Endodermal cell (in vitro differentiated cells): ENCODE results near the gene MIEF1. TPM values are rescaled to one million over a fixed set of nuclear protein-coding genes. Genes with fewer than 3 reads are reported as not detected.
A peak's percentile ranks its signal among the peaks of the same experiment; 100 is the strongest.

Experiments
- DNase-seq: peaks from one replicate; pipeline ENCODE4 v3.0.0-alpha.2; 2017
- H3K27ac ChIP-seq: 2 replicates; pipeline ENCODE4 v1.5.1; 2013; ENCODE audit warnings: mild to moderate bottlenecking, low read depth, low read length, moderate library complexity
- H3K27me3 ChIP-seq: 2 replicates; pipeline ENCODE4 v1.6.1; 2013; ENCODE audit warnings: mild to moderate bottlenecking, low read length, moderate library complexity; ENCODE audit not compliant: insufficient read depth, control insufficient read depth, poor library complexity, severe bottlenecking
- H3K36me3 ChIP-seq: 2 replicates; pipeline ENCODE4 v1.7.0; 2013; ENCODE audit warnings: mild to moderate bottlenecking, low read length, moderate library complexity; ENCODE audit not compliant: control insufficient read depth, insufficient read depth
- H3K4me1 ChIP-seq: one replicate; pipeline ENCODE4 v1.7.0; 2013; ENCODE audit warnings: low read length; ENCODE audit not compliant: control insufficient read depth, insufficient read depth
- H3K4me3 ChIP-seq: 2 replicates; pipeline ENCODE4 v1.5.1; 2013; ENCODE audit warnings: mild to moderate bottlenecking, low read length, moderate library complexity
- H3K9ac ChIP-seq: 2 replicates; pipeline ENCODE4 v1.6.1; 2013; ENCODE audit warnings: mild to moderate bottlenecking, low read length, moderate library complexity; ENCODE audit not compliant: poor library complexity, severe bottlenecking; ENCODE audit errors: extremely low read depth
- H3K9me3 ChIP-seq: 2 replicates; pipeline ENCODE4 v1.6.1; 2013; ENCODE audit warnings: mild to moderate bottlenecking, low read length, moderate library complexity; ENCODE audit not compliant: control insufficient read depth
- H3K27ac Mint-ChIP-seq: 2 replicates; pipeline ENCODE4 v1.8.0; 2020; ENCODE audit warnings: mixed read lengths
- H3K27me3 Mint-ChIP-seq: 2 replicates; pipeline ENCODE4 v1.8.0; 2021; ENCODE audit warnings: mild to moderate bottlenecking, mixed read lengths; ENCODE audit not compliant: insufficient read depth
- H3K36me3 Mint-ChIP-seq: 2 replicates; pipeline ENCODE4 v1.8.0; 2020; ENCODE audit warnings: low read depth, mixed read lengths
- H3K4me1 Mint-ChIP-seq: 2 replicates; pipeline ENCODE4 v1.8.0; 2020; ENCODE audit warnings: mixed read lengths
- H3K4me3 Mint-ChIP-seq: 2 replicates; pipeline ENCODE4 v1.8.0; 2020; ENCODE audit warnings: mild to moderate bottlenecking, moderate library complexity, mixed read lengths
- H3K9me3 Mint-ChIP-seq: 2 replicates; pipeline ENCODE4 v1.8.0; 2020; ENCODE audit warnings: mild to moderate bottlenecking, mixed read lengths
- WGBS, 2 experiments: methylation state at CpG; one replicate each; pipeline versions ENCODE4 v1.1.5 to v1.1.7; 2013; ENCODE audit warnings: missing lambda C conversion rate in 2 of 2, mixed read lengths in 1 of 2; ENCODE audit not compliant: insufficient coverage in 1 of 2, insufficient read length in 1 of 2; 5-methylcytosine and 5-hydroxymethylcytosine counted together
- total RNA-seq, 2 donors: library from RNA; stranded (reverse); fragmentation: NEBNext Ultra II Directional in 1 of 2; extraction: Animal tissue kit (Norgen Biotek cat#: 25700) in 1 of 2; gene quantifications; 2 replicates in 1 of 2; 3 replicates in 1 of 2; pipeline ENCODE4 v1.2.1, GENCODE V29; 2021
- TF ChIP-seq, protein P1 (sequence below): fragments of 200-600 bp; sonication (generic); conservative IDR thresholded peaks from 2 replicates; pipeline ENCODE4 v1.5.0; 2021; ENCODE audit warnings: antibody characterized with exemption, mild to moderate bottlenecking

The MIEF1 gene
- total RNA-seq, 2 donors from 2014 or later: 36.0 to 43.3 TPM

DNA sequence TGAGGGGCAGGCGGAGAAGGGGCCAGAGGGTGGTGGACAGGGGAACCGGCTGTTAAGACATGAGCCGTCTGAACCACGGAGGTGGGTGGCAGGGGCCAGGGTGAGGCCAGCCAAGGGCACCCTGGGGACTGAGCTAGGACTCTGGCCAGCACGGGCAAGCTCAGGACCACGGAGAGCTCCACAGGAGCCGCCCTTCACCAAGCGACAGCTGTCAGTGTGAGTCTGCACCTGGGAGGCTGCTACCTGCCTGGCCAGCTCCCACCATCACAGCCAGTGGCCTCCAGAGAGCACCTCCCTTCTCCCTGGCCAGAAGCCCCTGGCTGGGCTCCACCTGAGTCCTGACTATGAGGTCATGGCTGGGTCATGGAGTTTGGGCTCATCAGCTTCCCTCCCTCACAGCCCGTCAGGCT is 23.6 kb upstream of the MIEF1 start:
- peak; percentile 92 for DNase-seq
- peaks cover 9% of the 10 kb centered on the region for H3K4me1 ChIP-seq
- no peaks in the 10 kb centered on the region for H3K9me3 ChIP-seq
- no peak overlapping the region for H3K9ac ChIP-seq
- H3K4me3 ChIP-seq: no peak overlapping the region
- H3K36me3 Mint-ChIP-seq: no peaks in the 10 kb centered on the region
- H3K27ac Mint-ChIP-seq: no peak overlapping the region
- H3K27me3 Mint-ChIP-seq: no peaks in the 10 kb centered on the region
- no peak overlapping the region for H3K4me3 Mint-ChIP-seq
- no peaks in the 10 kb centered on the region for H3K36me3 ChIP-seq
- WGBS, 2 experiments: 43 to 49% methylated on average over 6 to 9 of the region's 9 CpGs
- H3K4me1 Mint-ChIP-seq: peaks cover 4% of the 10 kb centered on the region
- no peaks in the 10 kb centered on the region for H3K27me3 ChIP-seq
- TF ChIP-seq, protein P1, sequence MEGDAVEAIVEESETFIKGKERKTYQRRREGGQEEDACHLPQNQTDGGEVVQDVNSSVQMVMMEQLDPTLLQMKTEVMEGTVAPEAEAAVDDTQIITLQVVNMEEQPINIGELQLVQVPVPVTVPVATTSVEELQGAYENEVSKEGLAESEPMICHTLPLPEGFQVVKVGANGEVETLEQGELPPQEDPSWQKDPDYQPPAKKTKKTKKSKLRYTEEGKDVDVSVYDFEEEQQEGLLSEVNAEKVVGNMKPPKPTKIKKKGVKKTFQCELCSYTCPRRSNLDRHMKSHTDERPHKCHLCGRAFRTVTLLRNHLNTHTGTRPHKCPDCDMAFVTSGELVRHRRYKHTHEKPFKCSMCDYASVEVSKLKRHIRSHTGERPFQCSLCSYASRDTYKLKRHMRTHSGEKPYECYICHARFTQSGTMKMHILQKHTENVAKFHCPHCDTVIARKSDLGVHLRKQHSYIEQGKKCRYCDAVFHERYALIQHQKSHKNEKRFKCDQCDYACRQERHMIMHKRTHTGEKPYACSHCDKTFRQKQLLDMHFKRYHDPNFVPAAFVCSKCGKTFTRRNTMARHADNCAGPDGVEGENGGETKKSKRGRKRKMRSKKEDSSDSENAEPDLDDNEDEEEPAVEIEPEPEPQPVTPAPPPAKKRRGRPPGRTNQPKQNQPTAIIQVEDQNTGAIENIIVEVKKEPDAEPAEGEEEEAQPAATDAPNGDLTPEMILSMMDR: no peak
- no peak overlapping the region for H3K27ac ChIP-seq
- no peaks in the 10 kb centered on the region for H3K9me3 Mint-ChIP-seq

DNA sequence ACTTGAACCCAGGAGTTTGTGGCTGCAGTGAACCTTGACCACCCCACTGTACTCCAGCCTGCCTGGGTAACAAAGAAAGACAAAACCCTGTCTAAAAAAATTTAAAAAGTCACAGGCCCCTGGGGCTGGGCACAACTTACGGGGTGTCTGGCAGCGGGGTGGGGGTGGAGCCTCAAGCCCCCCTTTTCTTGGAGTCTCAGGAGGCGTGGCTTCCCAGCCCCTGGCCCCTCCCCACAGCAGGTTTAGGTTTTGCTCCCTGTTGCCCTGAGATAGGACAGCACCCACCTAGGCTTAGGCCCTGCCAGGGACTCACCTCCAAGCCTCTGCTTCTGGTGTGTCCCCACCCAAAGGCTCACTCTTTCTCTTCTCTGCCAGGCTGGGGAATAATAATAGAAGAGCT is 22.8 kb upstream of the MIEF1 start:
- Mint-ChIP-seq H3K27me3 (peaks cover 4% of the 10 kb centered on the region), H3K9me3 (no peaks in the 10 kb centered on the region), H3K27ac (no peak overlapping the region), H3K36me3 (no peaks in the 10 kb centered on the region), H3K4me3 (no peak overlapping the region), H3K4me1 (peaks cover 4% of the 10 kb centered on the region)
- Histone ChIP-seq H3K4me3 (no peak overlapping the region), H3K36me3 (no peaks in the 10 kb centered on the region), H3K9me3 (no peaks in the 10 kb centered on the region), H3K9ac (no peak overlapping the region), H3K27ac (no peak overlapping the region), H3K4me1 (peaks cover 5% of the 10 kb centered on the region), H3K27me3 (no peaks in the 10 kb centered on the region)
- DNase-seq: no peak
- WGBS, 2 experiments: 77 to 100% methylated on average over 2 to 3 of the region's 3 CpGs
- TF ChIP-seq, protein P1: no peak

DNA sequence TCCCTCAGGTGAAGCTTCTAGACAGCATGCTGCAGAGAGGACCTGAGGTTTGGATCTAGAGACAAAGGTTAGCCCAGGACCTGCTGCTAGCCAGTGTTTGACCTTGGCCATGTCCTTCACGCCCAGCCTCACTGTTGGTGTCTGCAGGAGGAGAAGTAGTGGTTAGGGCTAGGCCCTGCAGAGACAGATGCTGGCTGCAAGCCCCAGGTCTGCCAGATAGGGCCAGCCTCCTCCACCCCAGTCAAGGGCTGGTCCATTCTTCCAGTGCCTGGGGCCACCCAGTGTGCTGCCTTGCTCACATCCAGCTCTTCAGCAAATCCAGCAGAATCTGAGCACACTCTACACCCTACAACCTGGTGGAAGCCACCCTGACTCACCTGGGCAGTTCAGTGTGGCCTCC is 21.5 kb upstream of the MIEF1 start:
- H3K9me3 ChIP-seq: no peaks in the 10 kb centered on the region
- 82 to 100% methylated on average over 1 of the region's 1 CpG for WGBS, 2 experiments
- TF ChIP-seq, protein P1: no peak
- Mint-ChIP-seq H3K27ac (no peak overlapping the region), H3K4me1 (no peaks in the 10 kb centered on the region), H3K27me3 (peaks cover 4% of the 10 kb centered on the region), H3K4me3 (no peak overlapping the region), H3K9me3 (no peaks in the 10 kb centered on the region), H3K36me3 (no peaks in the 10 kb centered on the region)
- no peaks in the 10 kb centered on the region for H3K4me1 ChIP-seq
- H3K36me3 ChIP-seq: no peaks in the 10 kb centered on the region
- DNase-seq: no peak
- H3K27me3 ChIP-seq: no peaks in the 10 kb centered on the region
- H3K4me3 ChIP-seq: no peak overlapping the region
- H3K27ac ChIP-seq: no peak overlapping the region
- no peak overlapping the region for H3K9ac ChIP-seq
